HCT116 (cell line): ENCODE results near the gene MITD1. TPM values are rescaled to one million over a fixed set of nuclear protein-coding genes. Genes with fewer than 3 reads are reported as not detected.

ENCODE experiments used
- ATAC-seq: fragments of 200-7000 bp; cut with Tn5 transposase; 2 replicates; pipeline ENCODE4 v1.9.1; 2020; ENCODE audit warnings: mild to moderate bottlenecking, moderate library complexity
- BruUV-seq: library from RNA; stranded (reverse); fragments of 400-500 nt; replicated peaks from 2 replicates; lab custom pipeline; 2021; lab: Mats Ljungman, UMichigan
- CTCF ChIA-PET: fragments of 300-600 bp; sonication (Branson Sonifier 250); formaldehyde crosslinking; loops from one replicate; lab custom pipeline; 2021; ENCODE audit warnings: antibody characterized with exemption; lab: Charles Lee
- POLR2A ChIA-PET: fragments of 300-600, 350-600 bp; sonication (Branson Sonifier 250); formaldehyde crosslinking; loops from one replicate; lab custom pipeline; 2021; ENCODE audit warnings: antibody characterized with exemption; lab: Charles Lee
- RAD21 ChIA-PET, 2 experiments: fragments of 300-600 bp; sonication (Branson Sonifier 250); formaldehyde crosslinking; loops; one replicate each; lab custom pipeline; 2023; ENCODE audit warnings: low total read pairs in 2 of 2; ENCODE audit not compliant: uncharacterized antibody in 2 of 2, unreplicated experiment in 2 of 2, low non-redundant PET in 1 of 2; lab: Charles Lee
- DNase-seq: peaks from one replicate; pipeline ENCODE4 v3.0.0-alpha.2; 2010; ENCODE audit warnings: low read depth, low spot score
- H2AFZ ChIP-seq: fragments of 200-600 bp; shearing (Covaris generic), sonication (generic); 2 replicates; pipeline ENCODE4 v1.6.1; 2017; ENCODE audit warnings: low read depth, mixed run types, mixed read lengths, antibody characterized with exemption, low read length; ENCODE audit not compliant: poor library complexity, severe bottlenecking
- H3K27ac ChIP-seq: 2 replicates; pipeline ENCODE4 v1.5.1; 2012; ENCODE audit warnings: low read depth, low read length
- H3K27me3 ChIP-seq: fragments of 200-600 bp; sonication (generic); 2 replicates; pipeline ENCODE4 v1.6.1; 2016; ENCODE audit warnings: mixed run types, low read length, mixed read lengths; ENCODE audit not compliant: insufficient read depth
- H3K36me3 ChIP-seq, 2 experiments: fragments of 200-500 bp in 1 of 2; fragments of 200-600 bp in 1 of 2; sonication (Bioruptor generic) in 1 of 2; sonication (generic) in 1 of 2; 2 replicates each; pipeline versions ENCODE4 v1.5.1 to v1.6.1; 2014 to 2016; ENCODE audit warnings: low read length in 2 of 2, inconsistent platforms in 1 of 2, mixed read lengths in 1 of 2, mixed run types in 1 of 2; ENCODE audit not compliant: insufficient read depth in 2 of 2, control insufficient read depth in 1 of 2
- H3K4me1 ChIP-seq, 2 experiments: fragments of 200-600 bp in 1 of 2; sonication (generic) in 1 of 2; 2 replicates each; pipeline versions ENCODE4 v1.5.1 to v1.6.1; 2012 to 2017; ENCODE audit warnings: low read length in 2 of 2, inconsistent platforms in 1 of 2, mild to moderate bottlenecking in 1 of 2, mixed read lengths in 1 of 2, mixed run types in 1 of 2, moderate library complexity in 1 of 2; ENCODE audit not compliant: insufficient read depth in 2 of 2, control insufficient read depth in 1 of 2
- H3K4me2 ChIP-seq: fragments of 200-600 bp; sonication (generic); 2 replicates; pipeline ENCODE4 v1.6.1; 2017; ENCODE audit warnings: mixed run types, low read length, mixed read lengths
- H3K4me3 ChIP-seq, 2 experiments: fragments of 200-600 bp in 1 of 2; sonication (generic) in 1 of 2; replicated peaks in 1 of 2; 2 replicates each; pipeline ENCODE4 v1.5.1; 2011 to 2016; ENCODE audit warnings: low read length in 2 of 2, control low read depth in 1 of 2, low read depth in 1 of 2, mild to moderate bottlenecking in 1 of 2, mixed read lengths in 1 of 2, mixed run types in 1 of 2
- H3K79me2 ChIP-seq: fragments of 200-600 bp; sonication (generic); 2 replicates; pipeline ENCODE4 v1.6.1; 2017; ENCODE audit warnings: mild to moderate bottlenecking, mixed run types, low read length, moderate library complexity, mixed read lengths; ENCODE audit not compliant: insufficient read depth
- H3K9ac ChIP-seq: fragments of 200-600 bp; sonication (generic); 2 replicates; pipeline ENCODE4 v1.6.1; 2016; ENCODE audit warnings: low read length, mixed read lengths
- H3K9me2 ChIP-seq: fragments of 200-600 bp; sonication (generic), shearing (Covaris generic); 2 replicates; pipeline ENCODE4 v1.6.1; 2017; ENCODE audit warnings: mixed run types, mild to moderate bottlenecking, moderate library complexity; ENCODE audit not compliant: insufficient read depth
- H3K9me3 ChIP-seq, 2 experiments: fragments of 200-500 bp in 1 of 2; fragments of 200-600 bp in 1 of 2; sonication (Bioruptor generic) in 1 of 2; sonication (generic) in 1 of 2; 2 replicates each; pipeline ENCODE4 v1.6.1; 2014 to 2017; ENCODE audit warnings: low read length in 2 of 2, mixed read lengths in 2 of 2, inconsistent platforms in 1 of 2, low read depth in 1 of 2, mild to moderate bottlenecking in 1 of 2, mixed run types in 1 of 2, moderate library complexity in 1 of 2; ENCODE audit not compliant: control insufficient read depth in 1 of 2, insufficient read depth in 1 of 2
- H4K20me1 ChIP-seq: fragments of 200-600 bp; sonication (generic), shearing (Covaris generic); 2 replicates; pipeline ENCODE4 v1.6.1; 2017; ENCODE audit warnings: mixed run types, mild to moderate bottlenecking, moderate library complexity; ENCODE audit not compliant: insufficient read depth
- CTCF ChIP-seq, 3 experiments: fragments of 200-600 bp in 1 of 3; sonication (generic) in 1 of 3; IDR thresholded peaks in 2 of 3; conservative IDR thresholded peaks in 1 of 3; 2 replicates each; pipeline ENCODE4 v1.5.1; 2012 to 2017; ENCODE audit warnings: low read depth in 2 of 3, low read length in 2 of 3, antibody characterized with exemption in 1 of 3, borderline replicate concordance in 1 of 3, control low read depth in 1 of 3, mild to moderate bottlenecking in 1 of 3, mixed read lengths in 1 of 3, mixed run types in 1 of 3, moderate library complexity in 1 of 3; ENCODE audit not compliant: insufficient read depth in 1 of 3
- RAD21 ChIP-seq: IDR thresholded peaks from 2 replicates; pipeline ENCODE4 v1.6.1; 2012; ENCODE audit warnings: low read depth, mild to moderate bottlenecking
- ZBTB33 ChIP-seq: IDR thresholded peaks from 2 replicates; pipeline ENCODE4 v1.6.1; 2011; ENCODE audit warnings: mild to moderate bottlenecking, low read length, moderate library complexity; ENCODE audit not compliant: insufficient replicate concordance; ENCODE audit errors: extremely low read depth
- ZFX ChIP-seq: fragments of 450-650 bp; IDR thresholded peaks from 2 replicates; pipeline ENCODE4 v1.6.1; 2017
- intact Hi-C: fragments of 100-400 bp; cut with micrococcal nuclease; formaldehyde crosslinking; loops from 2 replicates; pipeline ENCODE4 v1.10.0; 2022
- total RNA-seq: library from RNA; stranded (reverse); gene quantifications from one replicate; pipeline ENCODE4 v1.2.1, GENCODE V29; 2021; ENCODE audit not compliant: unreplicated experiment

Gene MITD1
- total RNA-seq, 1 experiment from 2014 or later = 20.7 TPM

- intact Hi-C loops = loop anchor here (10.0 kb wide), 1 partner anchor 336 kb away; the partner anchor contains the start of gene REV1
- DNase-seq (no peak), ATAC-seq (no peak)
- ChIA-PET CTCF (interaction anchor here (1.1 to 1.4 kb wide), 2 partner anchors 9 to 331 kb away, joined by 3 read pairs; partner anchors contain the start of gene REV1), POLR2A (no interaction called here), RAD21 (no interaction called here)
- Histone ChIP-seq H3K9me2 (no peaks in the 10 kb centered on the region), H2AFZ (no peak overlapping the region), H3K79me2 (peaks cover 5% of the 10 kb centered on the region; the same call in 1 of the 2 replicates), H3K9ac (no peak overlapping the region), H3K4me2 (no peak overlapping the region), H4K20me1 (no peaks in the 10 kb centered on the region), H3K4me3 (no peak overlapping the region), H3K27ac (no peak overlapping the region), H3K4me1 (peaks cover 11 to 13% of the 10 kb centered on the region in 2 experiments), H3K27me3 (no peaks in the 10 kb centered on the region), H3K36me3 (0 out of 4 replicates have a peak, but pooled peaks cover 0 to 3% of the 10 kb centered on the region in 2 experiments), H3K9me3 (no peaks in the 10 kb centered on the region)
- BruUV-seq = no TSS peak
- TF ChIP-seq RAD21 = 0 out of 2 replicates have a peak, but pooled peaks have one; percentile 12
- TF ChIP-seq CTCF (IDR thresholded peaks at IDR 0.05 in 2 of 3, conservative IDR thresholded peaks at IDR 0.05 in 1 of 3; ENCODE audit: borderline replicate concordance in 1 of 3, insufficient read depth in 1 of 3, low read depth in 2 of 3, low read length in 2 of 3) = peak in 2 of 3 experiments; percentile 18 to 41; a peak in 3 of 6 replicates
- no peak for TF ChIP-seq ZFX
- TF ChIP-seq ZBTB33 = no peak
Measured at GRCh38 chr2:99158599-99158998, 22.3 kb downstream of the MITD1 start.
